Hepatocyte (in vitro differentiated cells): Measurements from ENCODE around the gene RNF166. TPM values are rescaled to one million over a fixed set of nuclear protein-coding genes. Genes with fewer than 3 reads are reported as not detected.

Experiments used
- DNase-seq: peaks from one replicate; pipeline ENCODE4 v3.0.0-alpha.2; 2016; ENCODE audit warnings: low spot score
- H2AFZ ChIP-seq: fragments of 200-600 bp; sonication (generic); 2 replicates; pipeline ENCODE4 v1.6.0; 2016; ENCODE audit warnings: antibody characterized with exemption, mild to moderate bottlenecking
- H3K27ac ChIP-seq: fragments of 200-600 bp; sonication (generic); 2 replicates; pipeline ENCODE4 v1.5.1; 2016; ENCODE audit warnings: mild to moderate bottlenecking
- H3K27me3 ChIP-seq: fragments of 200-600 bp; sonication (generic); 2 replicates; pipeline ENCODE4 v1.6.1; 2016
- H3K36me3 ChIP-seq: fragments of 200-600 bp; sonication (generic); replicated peaks from 2 replicates; pipeline ENCODE4 v1.5.1; 2016; ENCODE audit warnings: low read depth; ENCODE audit not compliant: insufficient read depth
- H3K4me1 ChIP-seq: fragments of 200-600 bp; sonication (generic); 2 replicates; pipeline ENCODE4 v1.5.1; 2016; ENCODE audit warnings: mild to moderate bottlenecking, moderate library complexity; ENCODE audit not compliant: insufficient read depth
- H3K4me2 ChIP-seq: fragments of 200-600 bp; sonication (generic); 2 replicates; pipeline ENCODE4 v1.6.0; 2016
- H3K4me3 ChIP-seq: fragments of 200-600 bp; sonication (generic); 2 replicates; pipeline ENCODE4 v1.5.1; 2016; ENCODE audit warnings: mild to moderate bottlenecking
- H3K79me2 ChIP-seq: fragments of 200-600 bp; sonication (generic); 2 replicates; pipeline ENCODE4 v1.6.0; 2017; ENCODE audit warnings: mild to moderate bottlenecking
- H3K9me2 ChIP-seq: fragments of 200-600 bp; sonication (generic); replicated peaks from 2 replicates; pipeline ENCODE4 v1.6.0; 2017; ENCODE audit warnings: mild to moderate bottlenecking; ENCODE audit not compliant: insufficient read depth
- H3K9me3 ChIP-seq: fragments of 200-600 bp; sonication (generic); 2 replicates; pipeline ENCODE4 v1.5.1; 2016; ENCODE audit warnings: low read depth, mild to moderate bottlenecking
- H4K20me1 ChIP-seq: fragments of 200-600 bp; sonication (generic); 2 replicates; pipeline ENCODE4 v1.6.0; 2016; ENCODE audit warnings: mild to moderate bottlenecking; ENCODE audit not compliant: insufficient read depth, poor library complexity, severe bottlenecking
- CTCF ChIP-seq: fragments of 200-600 bp; sonication (generic); IDR thresholded peaks from 2 replicates; pipeline ENCODE4 v1.5.1; 2016; ENCODE audit warnings: antibody characterized with exemption, mild to moderate bottlenecking; ENCODE audit not compliant: poor library complexity
- EZH2 ChIP-seq: fragments of 200-600 bp; sonication (generic); IDR thresholded peaks from 2 replicates; pipeline ENCODE4 v1.6.1; 2016; ENCODE audit warnings: antibody characterized with exemption, mild to moderate bottlenecking, borderline replicate concordance
- EZH2phosphoT487 ChIP-seq: fragments of 200-600 bp; sonication (generic); IDR thresholded peaks from one replicate; pipeline ENCODE4 v1.6.1; 2018; ENCODE audit warnings: antibody characterized with exemption, mild to moderate bottlenecking, low read depth, moderate library complexity; ENCODE audit not compliant: unreplicated experiment, severe bottlenecking
- WGBS: methylation state at CpG from one replicate; pipeline ENCODE4 v1.1.6; 2016; ENCODE audit warnings: low lambda C conversion rate; ENCODE audit errors: missing lambda C conversion rate; 5-methylcytosine and 5-hydroxymethylcytosine counted together
- microRNA-seq: library from miRNA; unstranded; fragments of <30 nt; microRNA quantifications from one replicate; pipeline ENCODE4, GENCODE V29; 2017
- polyA plus RNA-seq: library from polyadenylated mRNA; unstranded; fragments of >200 nt; fragmentation: Nextera tagmentation; extraction: Ambion mirVana; gene quantifications from 2 replicates; pipeline ENCODE4 v1.2.1, GENCODE V29; 2016
- total RNA-seq: library from RNA; depleted of rRNA; stranded (reverse); fragments of >200 nt; gene quantifications from 2 replicates; pipeline ENCODE4 v1.2.3, GENCODE V29; 2014

Gene RNF166
- total and polyA plus RNA-seq, 2 experiments from 2014 or later = 10.1 to 16.8 TPM

GRCh38 chr16:88649195-88649923 lies 56.8 kb downstream of the RNF166 start:
- Histone ChIP-seq H3K4me2 (peak overlapping the region; percentile 99), H3K9me2 (no peaks in the 10 kb centered on the region), H4K20me1 (peaks cover 6% of the 10 kb centered on the region), H3K27ac (no peak overlapping the region), H3K79me2 (peaks cover 15% of the 10 kb centered on the region), H3K4me3 (peak overlapping the region; percentile 82), H3K27me3 (no peaks in the 10 kb centered on the region), H3K36me3 (no peaks in the 10 kb centered on the region), H3K4me1 (peaks cover 15% of the 10 kb centered on the region), H3K9me3 (no peaks in the 10 kb centered on the region), H2AFZ (no peak overlapping the region)
- 82% methylated on average over 17 of the region's 20 CpGs for WGBS
- DNase-seq = no peak
- TF ChIP-seq EZH2 = no peak

- H3K36me3 ChIP-seq = no peaks in the 10 kb centered on the region
- no peaks in the 10 kb centered on the region for H3K27me3 ChIP-seq
- peaks cover 15% of the 10 kb centered on the region for H3K4me1 ChIP-seq
- no peaks in the 10 kb centered on the region for H3K9me2 ChIP-seq
- H3K4me3 ChIP-seq = no peak overlapping the region
- no peak for DNase-seq
- no peak for TF ChIP-seq EZH2
- TF ChIP-seq CTCF = no peak
- TF ChIP-seq EZH2phosphoT487 = no peak
- no peaks in the 10 kb centered on the region for H3K9me3 ChIP-seq
- no peak overlapping the region for H3K4me2 ChIP-seq
- 97% methylated on average over 16 of the region's 22 CpGs for WGBS
- H3K79me2 ChIP-seq = peaks cover 15% of the 10 kb centered on the region
- no peak overlapping the region for H3K27ac ChIP-seq
- H4K20me1 ChIP-seq = peaks cover 6% of the 10 kb centered on the region
- no peak overlapping the region for H2AFZ ChIP-seq
These were observed 58.8 kb downstream of the RNF166 start for GRCh38 chr16:88647178-88648070.

Small RNA genes within 50 kb of the gene (microRNA-seq; reads per million reads assigned to microRNA genes)
- gene MIR4722 = not detected

Other genes starting within 250 kb of the RNF166 start
- gene ZC3H18, start 136.0 kb downstream of the RNF166 start, total RNA-seq = 8.1 and 16.8 TPM in 2 replicates
- gene ZC3H18, start 136.0 kb downstream of the RNF166 start, polyA plus RNA-seq = 30.7 and 37.1 TPM in 2 replicates
- 0.40 TPM in 1 of 2 replicates, not detected in the other for gene IL17C, start 67.8 kb downstream of the RNF166 start, total RNA-seq
- gene IL17C, start 67.8 kb downstream of the RNF166 start, polyA plus RNA-seq = 0.57 and 0.79 TPM in 2 replicates
- gene CYBA, start 55.4 kb downstream of the RNF166 start, total RNA-seq = 196 and 255 TPM in 2 replicates
- gene CYBA, start 55.4 kb downstream of the RNF166 start, polyA plus RNA-seq = 419 and 516 TPM in 2 replicates
- 71.9 and 78.6 TPM in 2 replicates for gene MVD, start 43.3 kb downstream of the RNF166 start, total RNA-seq
- gene MVD, start 43.3 kb downstream of the RNF166 start, polyA plus RNA-seq = 142 and 152 TPM in 2 replicates
- gene SNAI3, start 19.9 kb downstream of the RNF166 start, total RNA-seq = 1.7 and 2.5 TPM in 2 replicates
- gene SNAI3, start 19.9 kb downstream of the RNF166 start, polyA plus RNA-seq = 4.1 and 5.0 TPM in 2 replicates
- 5.9 and 8.9 TPM in 2 replicates for gene CTU2, start 95 bp upstream of the RNF166 start, total RNA-seq
- gene CTU2, start 95 bp upstream of the RNF166 start, polyA plus RNA-seq = 19.5 and 21.2 TPM in 2 replicates
- gene PIEZO1, start 78.8 kb upstream of the RNF166 start, total RNA-seq = 47.0 and 77.0 TPM in 2 replicates
- gene PIEZO1, start 78.8 kb upstream of the RNF166 start, polyA plus RNA-seq = 70.6 and 87.9 TPM in 2 replicates
- gene CDT1, start 97.4 kb upstream of the RNF166 start, total RNA-seq = 5.2 and 6.9 TPM in 2 replicates
- gene CDT1, start 97.4 kb upstream of the RNF166 start, polyA plus RNA-seq = 5.1 and 6.8 TPM in 2 replicates
- gene APRT, start 105.5 kb upstream of the RNF166 start, total RNA-seq = 101 and 119 TPM in 2 replicates
- gene APRT, start 105.5 kb upstream of the RNF166 start, polyA plus RNA-seq = 237 and 273 TPM in 2 replicates
- gene GALNS, start 150.5 kb upstream of the RNF166 start, total RNA-seq = 19.6 and 22.4 TPM in 2 replicates
- 38.9 and 53.5 TPM in 2 replicates for gene GALNS, start 150.5 kb upstream of the RNF166 start, polyA plus RNA-seq
- 58.7 and 70.8 TPM in 2 replicates for gene TRAPPC2L, start 150.7 kb upstream of the RNF166 start, total RNA-seq
- gene TRAPPC2L, start 150.7 kb upstream of the RNF166 start, polyA plus RNA-seq = 191 and 215 TPM in 2 replicates
- not detected in 2 replicates for gene PABPN1L, start 160.3 kb upstream of the RNF166 start, total RNA-seq
- gene PABPN1L, start 160.3 kb upstream of the RNF166 start, polyA plus RNA-seq = not detected in 2 replicates